ENCODE results near the gene ATP6V1D. TPM values are rescaled to one million over a fixed set of nuclear protein-coding genes. Genes with fewer than 3 reads are reported as not detected.
"Not testable (repeated sequence)": the region's sequence is repeated elsewhere in the genome, so short reads cannot be mapped to it uniquely, and the experiment has no call there.

Gene ATP6V1D
- total RNA-seq: 130 and 183 TPM in 2 replicates
- polyA plus RNA-seq (2012): 75.2 TPM

DNA sequence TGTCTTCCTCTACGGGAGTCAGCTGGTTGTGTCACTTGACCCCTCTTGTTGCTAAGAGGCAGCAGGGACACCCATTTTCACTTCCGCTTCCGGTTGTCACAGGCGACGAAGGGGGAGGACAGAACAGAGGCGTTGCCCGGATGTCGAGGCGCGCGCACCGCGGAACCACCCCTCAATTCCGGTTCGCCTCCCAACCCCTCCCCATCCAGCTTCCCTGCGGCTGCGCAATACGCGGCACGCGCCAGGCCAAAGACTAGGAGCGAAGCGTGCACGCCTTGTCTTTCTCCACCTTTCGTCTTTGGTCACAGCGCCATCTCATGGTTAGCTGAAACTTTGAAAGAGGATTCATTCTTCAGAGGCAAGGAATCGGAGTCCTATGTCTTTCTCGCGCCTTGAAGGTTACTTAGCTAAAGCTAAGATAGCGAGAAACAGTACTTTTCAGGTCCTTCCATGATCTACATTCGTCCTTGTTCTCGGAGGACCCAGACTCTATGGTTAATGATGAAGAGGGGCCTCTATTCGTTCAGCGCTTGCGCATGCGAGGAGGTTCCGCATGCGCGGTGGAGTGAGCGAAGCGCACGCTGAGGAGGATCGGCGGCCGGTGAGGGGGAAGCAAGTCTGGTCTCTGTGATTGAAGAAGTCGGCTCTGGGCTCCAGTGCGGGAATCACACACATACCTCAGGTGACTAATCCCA is at the start of gene ATP6V1D, which contains the start of gene EIF2S1:
Gene ATP6V1D, minus strand, starts transcription at position 30 of the 695 bp plus-strand sequence. CDS start 106 bp downstream, outside the sequence.
Gene EIF2S1, plus strand, starts transcription at position 554 of the 695 bp plus-strand sequence. CDS start 4,440 bp downstream, outside the sequence.
- DNase-seq (ENCODE audit: low read depth): peak; percentile 99

GRCh38 chr14:67408122-67408801 is 48.7 kb upstream of the ATP6V1D start:
- not testable (repeated sequence) for DNase-seq (ENCODE audit: low read depth)

GRCh38 chr14:67405771-67406170 is 46.2 kb upstream of the ATP6V1D start:
- DNase-seq (ENCODE audit: low read depth): no peak

DNA sequence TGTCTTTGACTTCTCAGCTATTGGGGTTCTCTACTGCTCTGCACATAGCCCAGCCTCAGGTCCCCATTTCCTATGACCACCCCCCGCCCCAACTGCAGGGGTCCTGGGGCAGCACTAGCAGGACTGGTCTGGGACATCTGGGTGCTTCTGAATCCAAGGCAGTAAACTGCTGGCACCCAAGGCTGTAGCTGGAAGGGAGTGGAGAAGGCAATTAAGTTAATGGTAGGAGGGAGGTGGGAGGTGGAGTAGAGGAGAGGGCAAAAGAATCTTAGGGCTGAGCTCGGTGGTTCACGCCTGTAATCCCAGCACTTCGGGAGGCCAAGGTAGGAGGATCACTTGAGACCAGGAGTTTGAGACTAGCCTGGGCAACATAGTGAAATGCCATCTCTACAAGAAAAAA is 40.8 kb upstream of the ATP6V1D start:
- DNase-seq (ENCODE audit: low read depth): no peak

- no peak for DNase-seq (ENCODE audit: low read depth)
These were observed 37.9 kb upstream of the ATP6V1D start for GRCh38 chr14:67397536-67397935.

GRCh38 chr14:67396381-67396970 is 36.9 kb upstream of the ATP6V1D start:
- DNase-seq (ENCODE audit: low read depth): no peak

DNA sequence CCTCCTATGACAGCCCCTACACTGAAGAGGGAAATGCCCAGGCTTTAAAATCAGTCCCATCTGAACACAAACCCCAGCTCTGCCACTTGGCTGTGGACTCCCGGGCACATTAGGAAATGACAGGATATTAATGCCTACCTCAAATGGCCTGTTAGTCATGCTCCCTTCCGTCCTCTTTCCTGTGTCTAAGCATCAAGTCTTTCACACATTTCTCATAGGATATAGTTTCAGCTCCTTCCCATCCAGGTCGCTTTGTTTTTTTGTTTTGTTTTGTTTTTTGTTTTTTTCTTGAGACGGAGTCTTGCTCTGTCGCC is 36.2 kb upstream of the ATP6V1D start:
- no peak for DNase-seq (ENCODE audit: low read depth)

DNA sequence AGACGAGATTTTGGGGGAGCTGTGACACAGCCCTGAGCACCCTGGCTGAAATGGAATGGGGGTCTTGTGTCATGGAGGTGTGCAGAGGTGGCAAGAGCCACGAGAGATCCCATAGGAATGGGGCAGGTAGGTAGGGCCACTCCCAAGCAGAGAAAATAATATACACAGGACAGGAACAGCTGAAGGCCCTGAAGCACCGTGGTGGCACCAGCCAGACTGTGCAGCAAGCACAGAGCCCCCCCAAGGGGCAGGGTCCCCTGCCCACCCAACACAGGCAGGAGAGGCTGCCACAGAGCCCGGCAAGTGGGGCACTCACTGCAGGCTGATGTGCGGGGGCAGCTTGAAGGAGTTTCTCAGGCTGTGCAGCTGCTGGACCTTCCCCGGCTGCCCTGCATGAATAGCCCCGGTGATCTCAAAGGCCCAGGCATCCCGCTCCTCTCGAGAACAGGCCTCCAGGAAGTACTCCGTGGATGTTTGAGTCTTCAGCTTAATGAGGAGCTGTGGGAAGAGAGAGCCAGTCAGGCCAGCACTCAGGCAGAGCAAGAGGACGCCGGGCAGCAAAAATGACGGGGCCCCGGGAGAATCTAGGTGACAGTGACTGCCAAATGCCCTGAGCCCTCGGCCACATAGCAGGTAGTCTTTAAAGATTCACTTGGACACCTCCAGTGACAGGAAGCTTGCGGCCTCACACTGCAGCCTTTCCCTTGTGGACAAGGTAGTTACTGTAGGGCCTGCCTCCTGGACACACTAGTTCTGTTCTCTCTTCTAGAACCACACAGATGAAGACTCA is 35.7 kb upstream of the ATP6V1D start:
- no peak for DNase-seq (ENCODE audit: low read depth)

DNA sequence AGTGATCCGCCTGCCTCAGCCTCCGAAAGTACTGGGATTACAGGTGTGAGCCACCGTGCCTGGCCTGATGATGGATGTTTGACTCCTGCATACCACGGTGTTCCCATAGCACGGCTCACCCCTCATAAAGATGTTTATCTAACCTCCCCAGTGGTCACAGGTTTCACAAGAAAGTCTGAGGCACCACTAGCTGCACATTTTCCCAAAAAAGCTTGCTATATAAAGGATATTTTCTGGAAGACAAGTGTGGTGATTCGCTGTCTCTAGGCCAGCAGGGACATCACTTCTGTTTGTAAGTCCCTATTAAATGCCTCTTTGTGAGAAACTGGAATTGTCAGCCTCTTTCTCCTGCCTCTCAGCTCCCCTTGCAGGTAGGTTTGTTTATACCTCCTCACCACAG is 34.1 kb upstream of the ATP6V1D start:
- DNase-seq (ENCODE audit: low read depth): no peak

DNA sequence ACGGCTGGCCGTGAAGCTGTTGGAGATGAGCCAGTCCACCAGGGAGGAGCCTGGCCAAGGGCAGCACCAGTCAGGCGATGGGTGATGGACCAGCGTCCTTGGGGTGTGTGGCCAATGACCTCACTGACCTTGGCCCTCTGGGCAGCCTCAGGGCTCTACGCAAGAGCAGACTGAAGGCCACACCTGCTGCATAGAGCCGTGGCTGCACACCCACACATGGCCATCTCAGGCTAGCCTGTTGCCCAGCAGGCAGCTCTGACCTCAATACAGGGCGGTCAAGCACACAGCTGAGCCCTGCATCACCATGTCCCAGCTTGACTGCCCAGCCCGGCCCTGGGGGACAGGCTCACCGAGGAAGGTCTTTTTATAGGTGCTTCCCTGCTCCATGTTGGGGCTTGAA is 33.2 kb upstream of the ATP6V1D start:
- peak; percentile 50 for DNase-seq (ENCODE audit: low read depth)

DNA sequence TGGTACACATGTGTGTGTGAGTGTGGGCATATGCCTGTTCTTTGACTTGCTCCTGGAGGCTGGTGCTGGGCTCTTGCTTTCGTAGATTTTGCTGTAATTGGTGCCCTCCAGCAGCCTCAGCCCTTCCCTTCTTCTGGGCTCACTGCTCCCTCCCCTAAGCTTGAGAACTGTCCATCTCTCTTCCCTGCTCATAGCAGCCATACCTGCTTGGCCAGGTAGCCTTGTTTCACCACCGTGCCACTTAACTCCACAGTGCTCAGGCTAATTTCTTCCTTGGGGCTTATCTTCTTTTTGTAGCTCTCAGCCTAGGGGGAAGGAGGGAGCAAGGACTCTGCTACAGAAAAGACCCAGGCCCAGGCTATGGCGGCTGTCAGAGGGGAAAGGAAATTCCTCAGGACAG is 32.5 kb upstream of the ATP6V1D start:
- no peak for DNase-seq (ENCODE audit: low read depth)

DNA sequence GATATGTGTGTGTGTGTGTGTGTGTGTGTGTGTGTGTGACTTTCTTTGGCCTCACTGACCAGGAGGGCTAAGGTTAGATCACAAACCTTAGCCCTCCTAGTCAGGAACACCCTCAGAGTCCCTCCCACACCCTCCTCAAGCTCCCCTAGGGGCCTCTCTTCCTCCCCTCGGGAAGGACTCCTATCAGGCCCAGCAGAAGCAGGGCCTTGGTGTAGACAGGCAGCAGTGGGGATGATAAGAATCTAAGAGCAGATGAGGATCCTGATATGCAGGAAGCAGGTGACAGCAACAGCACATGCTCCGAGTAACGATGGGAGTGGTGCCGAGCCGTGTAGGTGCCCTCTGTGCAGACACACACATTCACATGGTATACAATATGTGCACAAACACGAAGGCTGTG is 31.7 kb upstream of the ATP6V1D start:
- no peak for DNase-seq (ENCODE audit: low read depth)

DNA sequence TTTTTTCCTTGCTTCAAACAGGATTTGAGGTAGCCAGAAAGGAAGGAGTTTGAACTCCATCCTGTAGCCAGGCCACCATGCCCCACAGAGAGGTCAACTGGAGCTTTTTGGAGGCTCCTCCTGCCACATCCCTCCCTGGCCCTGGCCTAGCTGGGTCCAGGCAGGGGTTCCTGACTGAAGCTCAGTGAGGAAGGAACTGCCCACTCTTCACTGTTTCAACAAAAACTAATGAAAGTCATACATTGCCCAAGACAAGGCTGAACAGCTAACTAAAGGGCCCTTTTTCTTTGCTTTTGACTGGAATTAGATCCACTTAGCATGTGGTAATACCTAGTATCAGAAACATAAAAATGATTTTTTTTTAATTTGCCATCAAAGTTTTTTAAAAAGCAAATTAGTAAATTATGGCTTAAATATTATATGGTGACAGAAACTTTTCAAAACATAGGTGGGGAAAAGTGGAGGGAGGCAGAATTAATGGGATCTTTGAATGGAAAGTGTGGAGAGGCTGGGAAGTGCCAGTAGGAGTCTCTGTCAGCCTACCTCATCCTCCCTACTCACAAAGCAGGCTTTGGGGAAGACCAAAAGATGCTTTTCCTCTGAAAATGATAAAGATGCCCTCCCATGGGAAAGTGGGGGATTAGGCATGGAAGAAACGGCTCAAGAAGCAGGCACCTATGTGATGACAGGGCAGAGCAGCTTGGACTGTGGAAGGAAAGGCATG is 30.4 kb upstream of the ATP6V1D start:
- no peak for DNase-seq (ENCODE audit: low read depth)

- DNase-seq (ENCODE audit: low read depth): no peak
These were observed 29.7 kb upstream of the ATP6V1D start for GRCh38 chr14:67389275-67389674.

GRCh38 chr14:67387195-67387594 is 27.6 kb upstream of the ATP6V1D start:
- no peak for DNase-seq (ENCODE audit: low read depth)

DNA sequence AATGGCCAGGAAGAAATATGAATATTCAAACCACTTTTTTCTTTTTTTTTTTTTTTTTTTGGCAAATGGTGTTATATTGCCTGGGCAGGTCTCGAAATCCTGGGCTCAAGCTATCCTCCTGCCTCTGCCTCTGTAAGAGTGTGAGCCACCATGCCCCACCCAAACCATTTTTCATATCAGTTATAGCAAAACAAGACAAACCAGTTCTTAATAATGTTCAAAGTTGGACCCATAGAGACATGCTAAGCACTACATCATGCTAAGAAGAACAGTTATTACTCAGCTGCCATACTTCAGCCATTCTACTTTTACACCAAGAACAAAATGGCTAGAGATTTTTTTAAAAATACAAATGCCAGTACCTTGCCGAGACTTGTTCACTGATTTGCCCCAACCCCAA is 26.0 kb upstream of the ATP6V1D start:
- DNase-seq (ENCODE audit: low read depth): no peak

- no peak for DNase-seq (ENCODE audit: low read depth)
These were observed 25.5 kb upstream of the ATP6V1D start for GRCh38 chr14:67385120-67385519.

DNA sequence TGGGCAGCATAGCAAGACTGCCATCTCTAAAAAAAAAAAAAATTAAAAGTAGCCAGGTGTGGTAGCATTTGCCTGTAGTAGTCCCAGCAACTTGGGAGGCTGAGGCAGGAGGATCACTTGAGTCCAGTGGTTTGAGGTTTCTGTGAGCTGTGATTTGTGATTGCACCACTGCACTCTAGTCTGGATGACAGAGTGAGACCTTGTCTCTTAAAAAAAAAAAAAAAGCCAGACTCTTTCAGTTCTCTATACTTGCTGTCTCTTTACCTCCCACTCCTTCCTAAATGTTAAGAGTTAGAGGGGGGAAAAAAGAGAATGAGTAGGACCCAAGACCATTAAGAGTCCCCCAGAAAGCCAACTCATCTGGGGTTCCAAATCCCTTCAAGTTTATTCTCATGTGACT is 18.3 kb upstream of the ATP6V1D start:
- no peak for DNase-seq (ENCODE audit: low read depth)

DNA sequence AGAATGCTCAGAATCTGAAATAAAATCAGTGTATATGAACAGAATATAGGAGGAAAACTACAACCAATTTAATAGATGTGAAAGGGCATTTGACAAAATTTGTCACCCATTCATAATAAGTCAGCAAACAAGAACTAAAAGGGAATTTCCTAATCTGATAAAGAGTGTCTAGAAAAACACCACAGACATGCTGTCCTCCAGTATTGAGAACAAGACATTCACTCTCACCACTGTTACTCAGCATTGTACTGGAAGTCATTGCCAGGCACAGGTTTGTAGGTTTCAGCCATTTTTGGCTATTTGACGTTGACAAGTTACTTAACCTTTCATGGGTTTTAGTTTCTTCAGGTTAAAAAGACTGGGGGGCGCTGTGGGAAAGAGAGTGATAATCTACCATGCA is 13.7 kb upstream of the ATP6V1D start:
- DNase-seq (ENCODE audit: low read depth): no peak

DNA sequence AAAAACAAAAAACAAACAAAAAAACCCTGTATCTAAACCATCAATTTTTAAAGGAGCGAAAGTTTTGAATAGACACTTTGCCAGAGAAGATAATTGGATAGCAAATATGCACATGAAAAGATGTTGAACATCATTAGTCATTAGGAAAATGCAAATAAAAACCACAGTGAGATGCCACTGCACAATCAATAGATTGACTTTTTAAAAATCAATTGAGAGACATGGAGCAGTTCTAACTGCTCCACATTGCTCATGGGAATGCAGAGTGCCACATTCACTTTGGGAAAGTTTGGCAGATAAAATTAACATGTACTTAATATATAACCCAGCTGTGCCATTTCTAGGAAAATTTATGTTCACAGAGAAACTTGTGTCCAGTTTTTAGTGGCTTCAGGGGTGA is 13.2 kb upstream of the ATP6V1D start:
- no peak for DNase-seq (ENCODE audit: low read depth)

All from myocyte (in vitro differentiated cells).